ENCODE measurements around the gene CNTNAP2.

Gene CNTNAP2

DNA sequence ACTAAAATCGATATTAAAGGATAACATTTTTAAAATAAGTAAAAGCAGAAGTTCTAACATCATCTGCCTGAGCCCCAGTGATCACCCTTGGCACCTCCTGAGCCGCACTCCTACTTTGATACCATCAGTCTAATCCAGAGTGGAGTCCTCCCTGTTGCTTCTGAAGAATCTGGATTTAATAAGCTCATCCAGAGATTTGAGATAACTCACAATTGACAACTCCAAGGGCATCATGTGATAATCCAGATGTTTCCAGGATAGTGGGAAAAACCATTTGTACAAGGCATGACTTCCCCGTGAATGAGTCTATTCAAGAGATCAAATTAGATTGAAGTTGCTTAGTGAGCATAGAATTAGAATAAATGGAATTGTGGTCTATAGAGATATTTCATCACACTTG is 1998.2 kb downstream of the CNTNAP2 start:
- TF ChIP-seq GATA2 (IDR thresholded peaks at IDR 0.05; ENCODE audit: low read depth, low read length) = peak; percentile 94
- TF ChIP-seq GATA3 (IDR thresholded peaks at IDR 0.05; ENCODE audit: low read depth, low read length) = peak; percentile 99

- TF ChIP-seq GATA2 (IDR thresholded peaks at IDR 0.05; ENCODE audit: low read depth, low read length) (no peak), GATA3 (IDR thresholded peaks at IDR 0.05; ENCODE audit: low read depth, low read length) (no peak)
These were observed 1998.7 kb downstream of the CNTNAP2 start for GRCh38 chr7:148115308-148115707.

DNA sequence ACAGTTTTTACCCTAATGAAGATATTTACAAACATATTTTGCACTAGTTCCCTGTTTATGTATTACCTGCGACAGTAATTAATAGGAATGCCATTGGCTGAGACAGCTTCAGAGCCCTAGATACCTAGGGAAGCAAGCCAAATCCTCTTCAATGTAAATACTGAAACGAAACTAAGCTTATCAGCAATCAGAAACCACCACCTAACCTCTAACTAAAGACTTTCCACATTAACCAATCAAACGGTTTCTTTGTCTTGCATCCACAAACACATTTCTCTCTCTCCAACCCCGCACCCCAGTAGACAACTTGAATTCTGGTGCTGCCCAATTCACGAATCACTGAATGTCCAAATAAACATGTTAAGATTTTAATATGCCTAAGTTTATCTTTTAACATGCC is 1999.6 kb downstream of the CNTNAP2 start:
- TF ChIP-seq GATA2 (IDR thresholded peaks at IDR 0.05; ENCODE audit: low read depth, low read length) (no peak), GATA3 (IDR thresholded peaks at IDR 0.05; ENCODE audit: low read depth, low read length) (no peak)

- TF ChIP-seq GATA2 (IDR thresholded peaks at IDR 0.05; ENCODE audit: low read depth, low read length) (no peak), GATA3 (IDR thresholded peaks at IDR 0.05; ENCODE audit: low read depth, low read length) (no peak)
These were observed 2000.3 kb downstream of the CNTNAP2 start for GRCh38 chr7:148116829-148117403.

- no peak for TF ChIP-seq GATA3 (IDR thresholded peaks at IDR 0.05; ENCODE audit: low read depth, low read length)
- no peak for TF ChIP-seq GATA2 (IDR thresholded peaks at IDR 0.05; ENCODE audit: low read depth, low read length)
These were observed 2001.8 kb downstream of the CNTNAP2 start for GRCh38 chr7:148118371-148118770.

GRCh38 chr7:148121401-148121800 is 2004.8 kb downstream of the CNTNAP2 start:
- TF ChIP-seq GATA2 (IDR thresholded peaks at IDR 0.05; ENCODE audit: low read depth, low read length) (no peak), GATA3 (IDR thresholded peaks at IDR 0.05; ENCODE audit: low read depth, low read length) (no peak)

GRCh38 chr7:148121847-148122246 is 2005.2 kb downstream of the CNTNAP2 start:
- TF ChIP-seq GATA2 (IDR thresholded peaks at IDR 0.05; ENCODE audit: low read depth, low read length) (no peak), GATA3 (IDR thresholded peaks at IDR 0.05; ENCODE audit: low read depth, low read length) (no peak)

GRCh38 chr7:148124477-148124876 is 2007.9 kb downstream of the CNTNAP2 start:
- TF ChIP-seq GATA2 (IDR thresholded peaks at IDR 0.05; ENCODE audit: low read depth, low read length) (no peak), GATA3 (IDR thresholded peaks at IDR 0.05; ENCODE audit: low read depth, low read length) (no peak)

GRCh38 chr7:148127374-148127773 is 2010.8 kb downstream of the CNTNAP2 start:
- no peak for TF ChIP-seq GATA2 (IDR thresholded peaks at IDR 0.05; ENCODE audit: low read depth, low read length)

GRCh38 chr7:148129023-148129422 is 2012.4 kb downstream of the CNTNAP2 start:
- no peak for TF ChIP-seq GATA2 (IDR thresholded peaks at IDR 0.05; ENCODE audit: low read depth, low read length)
- TF ChIP-seq GATA3 (IDR thresholded peaks at IDR 0.05; ENCODE audit: low read depth, low read length) = no peak

DNA sequence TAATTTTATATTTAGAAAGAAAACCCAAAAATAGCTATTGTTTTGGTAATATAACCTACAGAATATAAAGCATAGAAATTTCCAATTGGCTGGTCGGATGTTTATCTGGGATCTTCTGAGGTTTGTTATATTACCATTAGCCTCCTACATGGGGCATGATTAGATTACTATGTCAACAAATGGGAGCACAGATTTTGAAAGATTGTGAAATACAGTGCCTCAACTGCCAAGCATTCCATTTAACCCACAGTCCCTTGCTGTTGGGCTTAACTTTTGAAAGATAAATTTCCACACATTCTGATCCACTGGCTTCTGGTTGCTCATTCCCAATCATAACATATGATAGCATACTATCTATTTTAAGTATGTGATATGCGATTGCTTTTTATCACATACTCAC is 2018.5 kb downstream of the CNTNAP2 start:
- peak; percentile 47; the same call in 1 of the 2 replicates for TF ChIP-seq GATA2 (IDR thresholded peaks at IDR 0.05; ENCODE audit: low read depth, low read length)
- peak; percentile 75 for TF ChIP-seq GATA3 (IDR thresholded peaks at IDR 0.05; ENCODE audit: low read depth, low read length)

- no peak for TF ChIP-seq GATA3 (IDR thresholded peaks at IDR 0.05; ENCODE audit: low read depth, low read length)
- TF ChIP-seq GATA2 (IDR thresholded peaks at IDR 0.05; ENCODE audit: low read depth, low read length) = no peak
These were observed 2019.4 kb downstream of the CNTNAP2 start for GRCh38 chr7:148135997-148136396.

- no peak for TF ChIP-seq GATA2 (IDR thresholded peaks at IDR 0.05; ENCODE audit: low read depth, low read length)
- no peak for TF ChIP-seq GATA3 (IDR thresholded peaks at IDR 0.05; ENCODE audit: low read depth, low read length)
These were observed 2026.2 kb downstream of the CNTNAP2 start for GRCh38 chr7:148142660-148143248.

- TF ChIP-seq GATA2 (IDR thresholded peaks at IDR 0.05; ENCODE audit: low read depth, low read length) (no peak), GATA3 (IDR thresholded peaks at IDR 0.05; ENCODE audit: low read depth, low read length) (no peak)
These were observed 2028.2 kb downstream of the CNTNAP2 start for GRCh38 chr7:148144827-148145226.

- TF ChIP-seq GATA3 (IDR thresholded peaks at IDR 0.05; ENCODE audit: low read depth, low read length) (no peak), GATA2 (IDR thresholded peaks at IDR 0.05; ENCODE audit: low read depth, low read length) (no peak)
These were observed 2029.7 kb downstream of the CNTNAP2 start for GRCh38 chr7:148146346-148146745.
